ENCODE data around the gene MUC3A. TPM values are rescaled to one million over a fixed set of nuclear protein-coding genes. Genes with fewer than 3 reads are reported as not detected.

The MUC3A gene
- total and polyA plus RNA-seq, 2 of the 8 experiments (the other 6 are each of a cell fraction or from before 2014, with no cell fraction given): 15.4 to 43.9 TPM

DNA sequence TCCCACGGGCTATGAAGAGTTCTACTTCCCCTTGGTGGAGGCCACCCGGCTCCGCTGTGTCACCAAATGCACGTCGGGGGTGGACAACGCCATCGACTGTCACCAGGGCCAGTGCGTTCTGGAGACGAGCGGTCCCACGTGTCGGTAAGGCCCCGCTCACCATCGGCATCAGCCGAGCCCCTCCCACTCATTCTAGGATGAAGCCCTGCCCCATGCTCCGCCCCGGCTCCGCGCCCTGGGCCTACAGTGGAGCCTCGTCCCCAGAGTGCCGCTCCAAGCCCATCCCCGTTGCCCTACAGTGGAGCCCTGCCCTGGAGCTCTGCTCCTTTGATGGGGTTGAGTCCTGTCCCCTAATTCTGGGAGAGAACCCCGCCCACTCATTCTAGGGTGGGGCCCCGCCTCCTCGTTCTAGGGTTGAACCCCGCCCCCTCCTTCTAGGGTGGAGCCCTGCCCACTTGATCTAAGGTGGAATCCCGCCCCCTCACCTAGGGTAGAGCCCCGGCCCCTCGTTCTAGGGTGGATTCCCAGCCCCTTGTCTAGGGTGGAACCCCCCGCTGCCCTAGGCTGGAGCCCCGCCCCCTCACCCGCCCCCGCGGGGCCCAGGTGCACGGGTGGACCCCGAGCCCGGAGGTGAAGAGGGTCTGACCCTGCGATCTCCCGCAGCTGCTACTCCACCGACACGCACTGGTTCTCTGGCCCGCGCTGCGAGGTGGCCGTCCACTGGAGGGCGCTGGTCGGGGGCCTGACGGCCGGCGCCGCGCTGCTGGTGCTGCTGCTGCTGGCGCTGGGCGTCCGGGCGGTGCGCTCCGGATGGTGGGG is 16.6 kb downstream of the MUC3A start (continued):
- TF ChIP-seq, protein P1, sequence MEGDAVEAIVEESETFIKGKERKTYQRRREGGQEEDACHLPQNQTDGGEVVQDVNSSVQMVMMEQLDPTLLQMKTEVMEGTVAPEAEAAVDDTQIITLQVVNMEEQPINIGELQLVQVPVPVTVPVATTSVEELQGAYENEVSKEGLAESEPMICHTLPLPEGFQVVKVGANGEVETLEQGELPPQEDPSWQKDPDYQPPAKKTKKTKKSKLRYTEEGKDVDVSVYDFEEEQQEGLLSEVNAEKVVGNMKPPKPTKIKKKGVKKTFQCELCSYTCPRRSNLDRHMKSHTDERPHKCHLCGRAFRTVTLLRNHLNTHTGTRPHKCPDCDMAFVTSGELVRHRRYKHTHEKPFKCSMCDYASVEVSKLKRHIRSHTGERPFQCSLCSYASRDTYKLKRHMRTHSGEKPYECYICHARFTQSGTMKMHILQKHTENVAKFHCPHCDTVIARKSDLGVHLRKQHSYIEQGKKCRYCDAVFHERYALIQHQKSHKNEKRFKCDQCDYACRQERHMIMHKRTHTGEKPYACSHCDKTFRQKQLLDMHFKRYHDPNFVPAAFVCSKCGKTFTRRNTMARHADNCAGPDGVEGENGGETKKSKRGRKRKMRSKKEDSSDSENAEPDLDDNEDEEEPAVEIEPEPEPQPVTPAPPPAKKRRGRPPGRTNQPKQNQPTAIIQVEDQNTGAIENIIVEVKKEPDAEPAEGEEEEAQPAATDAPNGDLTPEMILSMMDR (IDR thresholded peaks at IDR 0.05; ENCODE audit: control extremely low read depth in 1 of 3, insufficient read depth in 1 of 3, low read depth in 1 of 3, low read length in 3 of 3): peak in 2 of 3 experiments; percentile 96 to 98; a peak in 3 of 4 replicates
- TF ChIP-seq, protein P2, sequence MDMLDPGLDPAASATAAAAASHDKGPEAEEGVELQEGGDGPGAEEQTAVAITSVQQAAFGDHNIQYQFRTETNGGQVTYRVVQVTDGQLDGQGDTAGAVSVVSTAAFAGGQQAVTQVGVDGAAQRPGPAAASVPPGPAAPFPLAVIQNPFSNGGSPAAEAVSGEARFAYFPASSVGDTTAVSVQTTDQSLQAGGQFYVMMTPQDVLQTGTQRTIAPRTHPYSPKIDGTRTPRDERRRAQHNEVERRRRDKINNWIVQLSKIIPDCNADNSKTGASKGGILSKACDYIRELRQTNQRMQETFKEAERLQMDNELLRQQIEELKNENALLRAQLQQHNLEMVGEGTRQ (IDR thresholded peaks at IDR 0.05; ENCODE audit: low read length): no peak; the same call in 1 of the 2 replicates
- TF ChIP-seq ZNF274 (IDR thresholded peaks at IDR 0.05; ENCODE audit: borderline replicate concordance, extremely low read depth, low read length) (no peak), CBX8 (IDR thresholded peaks at IDR 0.05; ENCODE audit: borderline replicate concordance, low read depth, low read length) (no peak), YY1 (IDR thresholded peaks at IDR 0.05; ENCODE audit: low read depth, low read length) (peak; percentile 72; the same call in 1 of the 2 replicates), POLR2A (IDR thresholded peaks at IDR 0.05; ENCODE audit: control extremely low read depth in 1 of 2, low read depth in 2 of 2, low read length in 2 of 2) (no peak), TAF1 (IDR thresholded peaks at IDR 0.05; ENCODE audit: low read depth, low read length) (peak; percentile 35), SP4 (IDR thresholded peaks at IDR 0.05; ENCODE audit: low read length) (peak; percentile 49), KDM4A (IDR thresholded peaks at IDR 0.05; ENCODE audit: low read depth, low read length, severe bottlenecking) (peak; percentile 80), CBX5 (IDR thresholded peaks at IDR 0.05; ENCODE audit: low read depth, low read length) (no peak), SP2 (IDR thresholded peaks at IDR 0.05; ENCODE audit: low read length) (no peak), NRF1 (IDR thresholded peaks at IDR 0.05; ENCODE audit: low read depth, low read length) (no peak), NANOG (IDR thresholded peaks at IDR 0.05; ENCODE audit: insufficient read depth, low read depth, low read length, poor library complexity, severe bottlenecking) (peak; percentile 21), EGR1 (IDR thresholded peaks at IDR 0.05; ENCODE audit: borderline replicate concordance, low read depth, low read length) (peak; percentile 82), KDM1A (IDR thresholded peaks at IDR 0.05; ENCODE audit: borderline replicate concordance, low read length) (peak; percentile 95; the same call in 1 of the 2 replicates), RAD21 (IDR thresholded peaks at IDR 0.05 in 1 of 2, conservative IDR thresholded peaks at IDR 0.05 in 1 of 2; ENCODE audit: low read depth in 2 of 2, low read length in 2 of 2) (peak; percentile 79 to 92), KDM5A (IDR thresholded peaks at IDR 0.05; ENCODE audit: low read length) (no peak), CEBPB (IDR thresholded peaks at IDR 0.05; ENCODE audit: low read depth, low read length) (no peak), TEAD4 (IDR thresholded peaks at IDR 0.05; ENCODE audit: low read depth, low read length) (peak; percentile 27; the same call in 1 of the 2 replicates)
- TF ChIP-seq, protein P3, sequence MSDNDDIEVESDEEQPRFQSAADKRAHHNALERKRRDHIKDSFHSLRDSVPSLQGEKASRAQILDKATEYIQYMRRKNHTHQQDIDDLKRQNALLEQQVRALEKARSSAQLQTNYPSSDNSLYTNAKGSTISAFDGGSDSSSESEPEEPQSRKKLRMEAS (IDR thresholded peaks at IDR 0.05): peak; percentile 94

Measured in H1 (cell line).